Measurements from ENCODE around the gene TGFB2. TPM values are rescaled to one million over a fixed set of nuclear protein-coding genes. Genes with fewer than 3 reads are reported as not detected.

TGFB2 gene
- total RNA-seq, 1 donor from 2014 or later, result 38.6 TPM

- DNase-seq, result no peak
Observed at GRCh38 chr1:218362418-218363076, 17.4 kb downstream of the TGFB2 start.

DNA sequence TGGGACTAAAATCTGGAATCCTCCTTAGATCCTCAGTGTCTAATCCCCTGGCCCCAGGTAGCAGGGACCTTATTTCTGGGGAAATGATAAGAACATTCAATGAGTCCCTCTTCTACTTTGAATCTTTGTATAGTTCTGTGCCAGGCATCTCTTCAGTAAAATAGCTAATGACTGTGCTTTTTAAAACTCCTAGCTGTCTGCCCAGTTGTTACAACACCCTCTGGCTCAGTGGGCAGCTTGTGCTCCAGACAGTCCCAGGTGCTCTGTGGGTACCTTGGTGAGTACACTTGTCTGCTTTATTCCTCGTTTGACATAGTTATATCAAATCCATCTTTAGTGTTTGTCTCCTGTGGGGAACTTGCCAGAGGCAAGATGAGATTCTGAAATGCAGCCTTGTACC is 18.0 kb downstream of the TGFB2 start:
- no peak for DNase-seq

GRCh38 chr1:218364028-218364710 is 19.0 kb downstream of the TGFB2 start:
- peak; percentile 45 for DNase-seq

- no peak for DNase-seq
Observed at GRCh38 chr1:218365226-218365999, 20.3 kb downstream of the TGFB2 start.

DNA sequence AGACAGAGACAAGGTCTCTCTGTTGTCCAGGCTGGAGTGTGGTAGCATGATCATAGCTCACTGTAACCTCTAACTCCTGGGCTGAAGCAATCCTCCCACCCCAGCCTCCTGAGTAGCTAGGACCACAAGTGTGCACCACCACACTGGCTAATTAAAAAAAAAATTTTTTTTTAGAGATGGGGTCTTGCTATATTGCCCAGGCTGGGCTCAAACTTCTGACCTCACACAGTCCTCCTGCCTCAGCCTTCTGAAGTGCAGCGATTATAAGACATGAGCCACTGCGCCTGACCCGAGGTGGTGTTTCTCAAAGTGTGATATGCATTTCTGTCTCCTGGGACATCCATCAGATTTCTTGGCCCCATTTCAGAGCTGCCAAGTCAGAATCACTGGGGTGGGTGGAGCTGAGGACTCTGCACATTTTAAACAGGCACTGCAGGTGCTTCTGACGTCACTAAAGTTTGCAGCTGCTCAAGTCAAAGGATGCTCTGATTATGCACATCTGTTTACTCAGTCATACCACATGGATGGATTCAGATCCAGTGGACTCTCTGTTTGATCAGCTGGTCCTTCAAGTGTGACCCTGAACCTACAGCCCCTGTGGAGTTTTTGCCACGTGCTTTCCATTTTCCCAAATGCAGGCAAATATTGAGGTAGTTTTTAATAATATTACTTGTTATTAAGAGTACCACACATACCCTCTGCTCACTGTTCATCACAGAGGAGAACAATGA is 21.4 kb downstream of the TGFB2 start:
- no peak for DNase-seq

DNA sequence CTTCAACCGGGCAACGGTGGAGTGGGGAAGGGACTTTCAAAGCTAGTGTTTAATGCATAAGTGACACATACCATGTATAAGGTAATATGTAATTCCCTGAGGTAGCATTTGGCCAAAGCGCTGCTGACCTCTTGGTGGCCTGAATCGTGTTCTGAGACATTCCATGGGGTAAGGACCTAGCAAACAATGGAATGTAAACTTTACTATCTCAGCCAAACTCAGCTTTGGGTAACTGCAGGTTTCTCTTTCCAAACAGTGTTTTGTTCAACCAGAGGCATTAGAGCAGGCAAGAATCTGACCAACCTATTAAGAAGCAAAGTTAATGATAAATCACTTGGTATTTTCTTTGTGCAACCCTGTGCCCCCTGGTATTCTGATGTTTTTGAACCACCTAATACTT is 22.0 kb downstream of the TGFB2 start:
- DNase-seq, result no peak

DNA sequence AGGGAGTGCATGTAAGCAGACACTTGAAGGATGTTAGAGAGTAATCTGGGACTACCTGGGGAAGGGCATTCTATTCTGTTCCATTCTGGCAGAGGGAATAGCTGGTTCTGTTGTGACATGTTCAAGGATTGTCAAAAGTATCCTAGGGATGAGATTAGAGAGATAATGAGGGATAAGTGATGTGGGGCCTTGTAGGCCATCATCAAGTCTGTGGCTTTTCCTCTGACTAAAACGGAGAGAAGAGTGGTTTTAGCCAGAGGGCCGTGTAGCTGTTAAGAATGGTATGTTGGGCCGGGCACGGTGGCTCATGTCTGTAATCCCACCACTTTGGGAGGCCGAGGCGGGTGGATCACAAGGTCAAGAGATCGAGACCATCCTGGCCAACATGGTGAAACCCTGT is 23.6 kb downstream of the TGFB2 start:
- DNase-seq, result no peak

GRCh38 chr1:218369688-218370511 is 24.8 kb downstream of the TGFB2 start:
- DNase-seq, result no peak

GRCh38 chr1:218371927-218372672 is 27.0 kb downstream of the TGFB2 start:
- DNase-seq, result peak; percentile 44

GRCh38 chr1:218374401-218375353 is 29.5 kb downstream of the TGFB2 start:
- DNase-seq, result peak; percentile 86

DNA sequence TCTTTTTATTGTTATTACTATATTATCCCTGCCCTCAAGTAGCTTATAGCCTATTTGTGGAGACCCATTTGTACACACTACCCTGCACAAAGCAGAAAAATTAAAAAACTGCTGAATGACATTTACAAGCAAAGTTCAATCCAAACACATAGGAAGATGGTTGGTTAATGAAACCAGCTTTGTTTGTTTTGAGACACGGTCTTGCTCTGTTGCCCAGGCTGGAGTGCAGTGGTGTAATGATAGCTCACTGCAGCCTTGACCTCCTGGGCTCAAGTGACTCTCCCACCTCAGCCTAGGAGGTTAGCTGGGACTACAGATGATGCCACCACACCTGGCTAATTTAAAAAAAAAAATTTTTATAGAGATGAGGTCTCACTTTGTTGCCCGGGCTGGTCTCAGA is 31.6 kb downstream of the TGFB2 start:
- no peak for DNase-seq

DNA sequence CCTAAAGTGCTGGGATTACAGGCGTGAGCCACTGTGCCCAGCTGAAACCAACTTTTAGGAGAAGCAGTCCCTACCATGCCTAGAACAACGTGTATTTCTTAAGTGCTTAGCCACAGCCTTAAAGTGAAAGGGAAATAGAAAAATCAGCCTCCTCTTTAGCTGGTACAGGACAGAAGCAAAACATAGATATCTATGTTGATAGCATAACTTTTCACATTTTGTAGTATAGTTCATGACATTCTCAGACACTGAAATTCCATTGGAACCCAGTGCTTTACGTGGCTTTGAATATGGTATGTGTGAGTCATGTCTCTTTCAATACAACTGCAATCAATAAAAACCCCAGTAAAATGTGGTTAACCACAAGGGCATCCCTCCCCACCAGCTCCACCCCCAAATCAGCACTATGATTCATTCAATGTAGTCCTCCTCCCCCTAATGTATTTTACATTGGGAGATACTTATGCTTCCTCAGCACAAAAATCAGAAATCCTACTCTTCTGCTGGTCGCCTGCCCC is 32.1 kb downstream of the TGFB2 start:
- peak; percentile 65 for DNase-seq

GRCh38 chr1:218380125-218380977 is 35.2 kb downstream of the TGFB2 start:
- DNase-seq, result peak; percentile 66

GRCh38 chr1:218382261-218382660 is 37.1 kb downstream of the TGFB2 start:
- DNase-seq, result no peak

DNA sequence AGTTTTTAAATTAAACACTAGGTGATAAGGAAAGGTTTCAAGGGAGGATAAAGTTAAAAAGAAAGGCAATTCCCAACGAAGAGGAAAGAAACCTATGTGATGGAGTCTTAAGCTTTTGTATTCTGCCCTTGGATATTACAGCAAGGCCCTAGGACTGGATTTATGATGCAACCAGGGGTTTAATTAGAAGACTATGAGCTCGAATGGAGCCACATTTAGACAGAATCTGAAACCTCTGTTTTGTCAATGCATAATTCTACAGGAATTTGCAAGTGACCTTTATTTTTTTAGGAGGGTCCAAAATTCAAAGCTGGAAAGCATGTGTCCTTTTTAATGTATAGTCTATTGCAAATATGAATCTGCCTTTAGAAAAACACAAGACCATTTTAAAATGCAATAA is 37.9 kb downstream of the TGFB2 start:
- no peak for DNase-seq

DNA sequence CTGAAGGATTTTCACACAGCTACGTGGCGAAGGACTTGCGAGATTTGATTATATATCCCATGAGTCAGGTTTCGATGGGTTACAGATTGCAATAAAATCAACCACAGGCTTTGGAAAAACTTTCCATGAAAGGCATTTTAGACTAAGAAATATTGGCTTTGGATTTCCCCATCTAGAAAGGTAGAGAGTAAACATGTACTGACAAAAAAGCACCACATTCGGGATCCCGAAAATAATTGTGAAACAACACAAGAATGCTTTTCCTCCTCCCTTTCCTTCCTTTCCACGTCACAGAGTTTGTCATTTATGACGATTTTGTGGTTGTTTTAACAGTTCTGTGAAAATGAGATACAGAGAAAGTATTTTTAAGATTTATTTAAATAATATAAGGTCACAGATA is 38.5 kb downstream of the TGFB2 start:
- peak; percentile 82 for DNase-seq

- peak; percentile 70 for DNase-seq
Observed at GRCh38 chr1:218384581-218384993, 39.5 kb downstream of the TGFB2 start.

- DNase-seq, result no peak
Observed at GRCh38 chr1:218388591-218388990, 43.5 kb downstream of the TGFB2 start.

DNA sequence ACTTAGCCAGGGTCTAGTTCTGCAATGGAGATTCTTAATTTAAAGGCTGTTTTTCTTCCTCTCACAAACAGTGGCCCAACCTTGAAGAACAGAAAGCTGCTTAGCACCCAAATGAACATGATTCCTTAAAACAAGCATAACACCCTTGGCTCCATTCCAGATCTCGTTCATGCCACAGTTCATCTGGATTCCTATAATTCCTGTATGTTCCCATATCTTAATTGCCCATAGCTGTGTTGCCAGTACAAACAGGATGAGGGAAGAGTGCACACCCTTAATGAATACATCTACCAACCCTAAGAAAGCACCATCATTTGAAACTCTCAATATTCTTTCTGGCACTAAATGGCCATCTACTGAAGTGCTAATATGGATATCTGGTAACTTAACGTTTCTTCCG is 45.5 kb downstream of the TGFB2 start:
- peak; percentile 70 for DNase-seq

Measured in dermis blood vessel endothelial cell (primary cell).